HG03159 (cell line): ENCODE data around the gene CES1.
"Not testable (repeated sequence)": the region's sequence is repeated elsewhere in the genome, so short reads cannot be mapped to it uniquely, and the experiment has no call there.

ENCODE experiments used
- ATAC-seq: cut with Tn5 transposase; IDR thresholded peaks from one replicate; pipeline ENCODE4 v1.9.1; 2021; ENCODE audit warnings: mild to moderate bottlenecking, moderate library complexity; ENCODE audit not compliant: unreplicated experiment

Gene CES1

GRCh38 chr16:55832773-55833691 lies at the start of gene CES1:
TSS of gene CES1 (minus strand) at chr16:55833096. CDS start at chr16:55833055, 41 bp downstream.
- no peak for ATAC-seq

DNA sequence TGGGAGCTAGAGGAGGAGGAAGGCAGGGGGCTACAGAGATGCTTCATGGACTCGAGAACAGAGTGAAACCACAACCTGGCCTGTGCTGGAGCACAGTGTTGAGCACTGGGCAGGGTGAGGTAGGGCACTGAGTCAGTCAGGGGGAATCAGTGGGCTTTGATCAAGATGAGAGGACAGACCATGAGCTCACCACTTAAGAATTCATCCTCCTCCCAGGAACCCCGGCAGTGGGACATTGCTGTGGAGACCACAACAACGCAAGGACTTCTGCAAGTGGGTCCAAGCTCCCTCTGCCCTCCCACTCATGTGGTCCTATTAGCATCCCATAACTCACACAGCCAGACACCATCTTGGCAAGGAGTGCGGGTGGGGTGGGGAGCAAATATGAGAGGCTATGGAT lies 44.0 kb upstream of the CES1 start:
- no peak for ATAC-seq

DNA sequence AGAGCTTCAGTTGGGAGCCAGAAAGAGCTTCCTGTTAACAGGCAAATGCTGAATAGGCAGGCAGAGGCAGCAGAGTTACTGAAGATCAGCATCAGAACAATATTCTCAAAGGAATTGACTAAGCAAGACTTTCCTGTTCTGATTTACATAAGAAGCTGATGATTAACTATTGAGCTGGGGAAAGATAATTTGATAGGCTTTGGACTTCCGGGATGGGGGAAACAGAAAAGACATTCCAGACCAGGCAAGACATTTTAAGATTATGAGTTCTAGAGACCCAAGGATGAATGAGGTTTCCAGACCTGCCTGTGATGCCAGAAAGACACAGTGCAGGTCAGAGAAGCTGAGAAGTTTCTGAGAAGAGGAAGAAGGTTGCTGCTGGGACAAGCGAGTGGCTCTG lies 42.4 kb upstream of the CES1 start, which contains the start of gene CES5A:
TSS of gene CES5A (minus strand) at position 101 of the 400 bp plus-strand sequence. CDS start 152 bp downstream, outside the sequence.
- ATAC-seq: no peak

- ATAC-seq: no peak
These were observed 40.2 kb upstream of the CES1 start for GRCh38 chr16:55873122-55873521.

GRCh38 chr16:55872130-55872529 lies 39.2 kb upstream of the CES1 start:
- ATAC-seq: no peak

- ATAC-seq: no peak
These were observed 38.6 kb upstream of the CES1 start for GRCh38 chr16:55871411-55872038.

- ATAC-seq: no peak
These were observed 36.1 kb upstream of the CES1 start for GRCh38 chr16:55868980-55869379.

GRCh38 chr16:55868137-55868536 lies 35.2 kb upstream of the CES1 start:
- ATAC-seq: no peak

DNA sequence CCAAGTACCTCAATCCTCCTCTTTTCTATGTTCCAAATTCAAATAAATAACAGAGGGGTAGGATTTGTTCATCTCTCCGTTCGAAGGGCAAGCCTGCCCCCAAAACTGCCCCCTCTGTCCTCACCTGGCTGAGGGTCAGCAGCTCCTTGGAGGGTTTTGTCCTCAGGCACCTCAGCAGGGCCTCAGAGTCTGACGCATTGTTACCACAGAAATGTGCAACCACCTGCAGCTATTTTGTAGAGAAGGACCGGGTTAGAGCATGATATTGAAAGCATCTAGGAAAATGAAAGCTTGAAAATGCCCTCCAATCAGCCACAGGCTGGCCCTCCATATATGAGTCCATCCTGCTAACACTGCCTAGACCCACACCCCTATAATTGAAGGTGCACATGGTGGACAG lies 28.4 kb upstream of the CES1 start:
- no peak for ATAC-seq

- ATAC-seq: not testable (repeated sequence)
These were observed 24.8 kb upstream of the CES1 start for GRCh38 chr16:55857650-55858049.

GRCh38 chr16:55856950-55857349 lies 24.1 kb upstream of the CES1 start:
- ATAC-seq: no peak

- ATAC-seq: no peak
These were observed 20.2 kb upstream of the CES1 start for GRCh38 chr16:55853114-55853513.

- ATAC-seq: no peak
These were observed 16.6 kb upstream of the CES1 start for GRCh38 chr16:55849536-55849935.

DNA sequence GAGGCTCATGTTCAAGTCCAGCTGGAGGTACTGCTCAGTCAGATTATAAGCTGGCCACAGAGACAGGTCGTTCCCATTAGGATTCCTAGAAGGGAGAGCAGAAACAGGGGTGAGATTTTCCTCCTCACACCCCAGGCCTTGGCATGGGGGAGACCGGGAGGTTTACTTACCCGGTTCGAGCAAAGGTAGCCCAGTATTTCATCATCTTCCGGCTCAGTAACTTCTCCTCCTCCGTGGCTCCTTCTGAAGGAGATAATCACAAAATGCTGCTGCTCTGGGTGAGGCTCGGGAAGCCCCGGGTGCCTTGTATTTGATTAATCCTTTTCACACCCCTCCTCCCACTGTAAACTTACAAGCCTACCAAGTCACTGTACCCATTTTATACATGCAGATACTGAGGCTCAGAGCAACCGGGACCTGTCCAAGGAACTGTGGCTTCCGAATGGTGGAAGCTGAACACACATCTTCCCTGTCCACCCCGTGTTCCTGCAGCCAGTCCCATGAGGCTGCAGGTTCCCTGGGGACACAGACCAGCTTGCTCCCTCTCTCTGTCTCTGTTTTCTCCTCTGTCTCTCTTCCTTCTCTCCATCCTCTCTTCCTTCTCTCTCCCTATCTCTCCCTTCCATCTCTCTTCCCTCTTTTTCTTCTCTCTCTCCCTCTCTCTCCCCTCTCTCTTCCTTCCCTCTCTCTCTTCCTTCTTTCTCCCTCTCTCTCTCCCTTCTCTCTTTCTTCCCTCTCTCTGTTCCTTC lies 13.9 kb upstream of the CES1 start:
- no peak for ATAC-seq

DNA sequence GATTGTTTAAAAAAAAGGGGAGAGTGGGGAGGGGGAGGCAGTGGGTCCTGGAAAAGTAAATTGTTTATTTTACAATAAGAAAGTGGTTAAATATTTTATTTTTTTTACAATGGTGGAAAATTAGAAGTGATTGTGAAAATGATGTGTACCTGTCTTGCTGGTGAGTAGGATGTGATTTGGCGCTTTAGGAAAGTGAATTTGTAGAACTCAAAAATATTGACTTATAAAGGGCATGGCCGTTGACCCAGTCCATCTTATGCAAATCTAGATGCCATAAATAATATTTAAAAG lies 10.2 kb upstream of the CES1 start:
- no peak for ATAC-seq

GRCh38 chr16:55842369-55843104 lies 9.6 kb upstream of the CES1 start:
- ATAC-seq: no peak

DNA sequence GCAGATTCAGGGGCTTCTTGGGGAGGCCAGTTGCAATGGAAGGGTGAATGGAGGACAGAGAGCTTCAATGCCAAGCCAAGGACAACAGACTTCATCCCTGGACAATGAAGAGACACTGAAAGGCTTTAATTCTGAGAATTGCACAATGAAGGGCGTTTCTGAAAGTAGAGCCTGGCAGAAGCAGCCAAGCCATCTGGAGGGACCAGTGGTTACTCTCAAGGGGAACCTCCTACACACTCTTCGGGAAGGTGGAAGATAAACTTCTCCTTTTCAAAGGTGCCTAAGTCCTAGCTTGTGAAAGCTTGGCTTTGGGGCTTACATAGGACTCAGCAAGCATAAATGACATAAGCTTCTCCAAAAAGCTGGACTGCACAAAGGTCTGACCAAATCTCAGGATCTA lies 6.2 kb upstream of the CES1 start:
- ATAC-seq: no peak

DNA sequence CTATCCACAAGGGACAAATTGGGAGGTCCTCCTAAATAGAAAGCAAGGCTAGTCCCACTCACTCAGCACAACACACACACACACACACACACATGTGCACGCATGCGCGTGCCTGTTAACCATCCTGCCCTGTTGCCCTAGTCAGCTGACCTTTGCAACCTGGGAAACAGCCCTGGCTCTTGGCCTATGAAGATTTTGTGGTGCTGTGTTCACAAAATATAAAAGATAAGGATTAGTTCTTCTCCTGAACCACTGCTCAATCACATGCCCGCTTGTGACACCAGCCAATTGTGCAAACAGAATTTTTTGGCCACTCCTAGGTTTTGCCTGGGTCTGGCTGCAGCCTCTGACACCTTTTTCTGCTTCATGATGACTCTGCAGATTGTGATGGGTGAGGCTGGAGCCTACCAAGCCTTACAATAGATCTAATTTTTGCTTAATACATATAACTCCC lies 3.3 kb upstream of the CES1 start:
- no peak for ATAC-seq

DNA sequence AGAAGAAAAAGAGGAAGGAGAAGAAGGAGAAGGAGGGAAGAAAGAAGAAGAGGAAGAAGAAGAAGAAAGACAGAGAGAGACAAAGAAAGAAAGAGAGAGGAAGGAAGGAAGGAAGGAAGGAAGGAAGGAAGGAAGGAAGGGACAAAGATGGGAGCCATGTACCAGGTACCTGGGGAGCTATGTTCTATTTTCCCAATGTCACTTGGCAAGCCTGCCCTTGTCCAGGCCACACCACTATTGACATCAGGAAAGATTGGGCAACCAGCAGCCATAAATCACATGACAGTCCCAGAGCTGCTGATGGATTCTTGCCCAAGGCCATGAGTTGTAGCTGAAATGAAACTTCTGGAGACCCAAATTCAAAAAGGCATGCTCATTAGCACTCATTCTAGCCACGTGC lies 2.7 kb upstream of the CES1 start:
- no peak for ATAC-seq

GRCh38 chr16:55835173-55835572 lies 2.3 kb upstream of the CES1 start:
- not testable (repeated sequence) for ATAC-seq

DNA sequence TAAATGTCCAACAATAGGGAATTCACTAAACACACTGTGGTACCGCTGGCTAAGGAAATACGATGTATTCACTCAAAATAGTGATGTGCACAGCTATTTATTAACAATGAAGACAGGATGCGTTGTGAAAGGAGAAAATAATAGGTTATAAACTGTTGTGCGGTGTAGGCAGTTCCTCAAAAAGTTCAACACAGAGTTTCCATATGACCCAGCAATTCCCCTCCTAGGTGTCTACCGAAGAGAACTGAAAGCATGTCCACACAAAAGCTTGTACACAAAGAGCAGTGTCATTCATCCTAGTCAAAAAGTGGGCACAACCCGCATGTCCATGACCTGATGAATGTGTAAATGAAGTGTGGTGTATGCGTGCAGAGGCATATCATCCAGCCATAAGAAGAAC lies 1.2 kb upstream of the CES1 start:
- peak; percentile 87 for ATAC-seq
